ENCODE data around the gene GRM5.

DNA sequence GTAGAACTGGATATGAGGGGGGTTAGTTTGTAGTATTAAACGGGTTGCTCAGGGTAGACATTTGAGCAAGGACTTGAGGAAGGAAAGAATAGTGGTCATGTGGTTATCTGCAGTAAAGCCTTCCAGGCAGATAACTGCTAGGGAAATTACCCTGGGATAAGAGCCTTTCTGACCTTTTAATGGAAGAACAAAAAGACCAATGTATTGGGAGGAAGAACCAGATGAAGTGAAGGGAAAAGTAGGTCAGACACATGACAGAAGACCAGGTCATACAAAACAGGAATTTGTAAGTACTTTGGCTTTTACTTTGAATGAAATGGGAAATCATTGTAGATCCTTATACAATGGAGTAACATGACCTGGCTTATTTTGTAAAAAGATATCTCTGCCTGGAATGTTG lies 486.3 kb downstream of the GRM5 start:
- TF ChIP-seq POLR2A (IDR thresholded peaks at IDR 0.05; ENCODE audit: low read depth, low read length), result no peak
- TF ChIP-seq POLR2AphosphoS5 (IDR thresholded peaks at IDR 0.05; ENCODE audit: low read depth, low read length), result no peak
- TF ChIP-seq TAF1 (IDR thresholded peaks at IDR 0.05; ENCODE audit: borderline replicate concordance, low read depth, low read length), result no peak
